COLO829 (cell line): ENCODE measurements around the gene MRRF.

ENCODE experiments used
- DNase-seq: peaks from one replicate; pipeline ENCODE4 v3.0.0; 2012; ENCODE audit warnings: low spot score

The MRRF gene

GRCh38 chr9:122332644-122333043, 68.0 kb downstream of the MRRF start:
- DNase-seq, result no peak

GRCh38 chr9:122333169-122333808, 68.6 kb downstream of the MRRF start:
- DNase-seq, result no peak

GRCh38 chr9:122334916-122335315, 70.2 kb downstream of the MRRF start:
- no peak for DNase-seq

- DNase-seq, result no peak
Measured at GRCh38 chr9:122336189-122336588, 71.5 kb downstream of the MRRF start.

- DNase-seq, result no peak
Measured at GRCh38 chr9:122336866-122337555, 72.3 kb downstream of the MRRF start.

- DNase-seq, result no peak
Measured at GRCh38 chr9:122337556-122337929, 72.9 kb downstream of the MRRF start.

- no peak for DNase-seq
Measured at GRCh38 chr9:122338536-122338935, 73.9 kb downstream of the MRRF start.

- DNase-seq, result no peak
Measured at GRCh38 chr9:122338994-122339393, 74.3 kb downstream of the MRRF start.

- DNase-seq, result no peak
Measured at GRCh38 chr9:122339579-122339978, 74.9 kb downstream of the MRRF start.

GRCh38 chr9:122340161-122340560, 75.5 kb downstream of the MRRF start:
- no peak for DNase-seq

GRCh38 chr9:122342323-122343050, 77.8 kb downstream of the MRRF start:
- no peak for DNase-seq

GRCh38 chr9:122346478-122347347, 82.0 kb downstream of the MRRF start:
- no peak for DNase-seq

GRCh38 chr9:122347348-122348287, 82.9 kb downstream of the MRRF start:
- peak; percentile 71 for DNase-seq

GRCh38 chr9:122348288-122348777, 83.7 kb downstream of the MRRF start:
- DNase-seq, result no peak

GRCh38 chr9:122348791-122349190, 84.1 kb downstream of the MRRF start:
- no peak for DNase-seq

GRCh38 chr9:122349201-122349600, 84.5 kb downstream of the MRRF start:
- no peak for DNase-seq

- peak; percentile 84 for DNase-seq
Measured at GRCh38 chr9:122350577-122351355, 86.1 kb downstream of the MRRF start.

- DNase-seq, result no peak
Measured at GRCh38 chr9:122354536-122355199, 90.0 kb downstream of the MRRF start.

- DNase-seq, result no peak
Measured at GRCh38 chr9:122355336-122355875, 90.7 kb downstream of the MRRF start.
